OCI-M1 (cell line): Measurements from ENCODE around the gene UBE3B.

ENCODE experiments used
- DNase-seq: peaks from one replicate; lab custom pipeline; 2025; lab: John Stamatoyannopoulos, UW

Gene UBE3B

DNA sequence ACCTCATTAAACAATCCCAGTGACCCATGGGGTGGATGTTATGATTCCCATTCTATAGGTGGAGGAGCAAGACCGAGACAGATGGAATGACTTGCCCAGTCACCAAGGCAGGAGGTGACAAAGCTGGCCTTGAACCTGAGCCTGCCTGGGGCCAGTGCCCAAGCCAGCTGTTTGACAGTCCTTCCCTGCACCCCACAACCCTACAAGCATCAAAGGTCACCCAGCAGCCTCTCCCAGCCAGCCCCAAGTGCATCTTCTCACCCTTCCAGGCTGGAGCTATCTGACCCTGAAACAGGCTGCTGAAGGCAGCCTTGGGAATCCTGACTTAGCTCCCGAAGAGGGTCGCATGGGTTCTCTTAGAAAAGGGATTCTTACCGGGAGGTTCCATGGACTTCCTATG, 75.5 kb downstream of the UBE3B start:
- DNase-seq, result no peak

DNA sequence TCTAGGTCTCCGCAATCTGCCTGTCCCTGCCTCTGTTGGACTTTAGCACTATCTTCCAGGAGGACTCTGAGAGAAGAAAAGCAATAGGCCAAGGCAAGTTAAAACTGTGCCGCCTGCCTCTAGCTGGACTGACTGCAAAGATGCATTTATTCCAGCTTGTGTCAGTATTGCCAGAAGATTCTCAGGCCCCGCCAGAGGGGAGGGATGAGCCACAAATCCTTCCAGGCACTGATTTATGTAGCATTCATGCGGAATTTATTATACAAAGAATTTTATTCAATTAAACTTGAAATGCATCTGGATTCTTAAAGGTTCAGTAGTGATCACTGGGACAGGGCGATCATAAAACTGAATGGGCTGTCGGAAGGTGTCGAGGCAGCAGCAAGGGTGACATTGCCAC, 76.0 kb downstream of the UBE3B start:
- no peak for DNase-seq

DNA sequence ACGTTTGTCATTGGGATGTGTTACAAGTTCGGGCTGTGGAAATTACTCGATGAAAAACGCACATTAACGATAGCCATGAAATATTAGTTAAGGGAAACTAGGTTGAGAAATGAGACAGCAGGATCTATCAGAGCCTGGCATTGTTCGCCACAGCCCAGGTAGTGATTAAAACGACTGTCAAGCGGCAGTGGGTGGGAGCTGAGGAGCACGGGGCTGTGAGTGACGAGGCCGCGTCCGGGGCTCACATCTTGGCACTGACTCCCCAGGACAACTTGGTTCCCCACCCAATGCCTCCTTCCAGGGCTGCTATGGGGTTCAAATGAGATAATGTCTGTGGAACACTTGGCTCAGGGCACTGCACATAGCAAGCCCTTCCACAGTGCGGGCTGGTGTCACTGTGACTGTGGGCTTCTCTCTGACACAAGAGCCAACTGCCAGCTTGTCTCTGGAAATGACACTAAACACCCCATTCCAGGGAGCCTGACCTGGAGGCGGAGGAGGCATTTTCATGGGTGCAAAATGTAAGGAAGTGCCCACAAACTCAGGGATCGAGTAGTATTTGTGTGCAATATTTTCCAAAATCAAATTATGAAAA, 76.6 kb downstream of the UBE3B start:
- DNase-seq, result no peak

DNA sequence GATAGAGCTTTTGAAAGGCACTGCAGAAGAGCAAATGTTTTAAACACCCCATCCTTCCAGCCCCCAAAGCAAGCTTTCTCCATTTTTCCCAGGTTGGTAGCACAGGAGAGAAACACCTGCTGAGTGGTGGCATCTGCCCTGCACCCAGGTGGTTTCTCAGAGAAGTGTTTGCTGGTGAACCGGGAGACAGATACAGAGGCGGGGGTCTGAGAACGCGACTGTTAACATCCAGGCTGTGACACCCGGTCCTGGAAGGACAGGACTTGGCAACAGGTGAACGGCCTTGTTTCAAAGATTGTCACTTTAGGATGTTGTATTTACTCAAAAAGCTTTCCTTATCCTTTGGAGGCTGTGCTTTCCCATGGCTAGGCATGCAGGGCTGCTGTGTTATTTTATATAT, 77.3 kb downstream of the UBE3B start:
- no peak for DNase-seq

DNA sequence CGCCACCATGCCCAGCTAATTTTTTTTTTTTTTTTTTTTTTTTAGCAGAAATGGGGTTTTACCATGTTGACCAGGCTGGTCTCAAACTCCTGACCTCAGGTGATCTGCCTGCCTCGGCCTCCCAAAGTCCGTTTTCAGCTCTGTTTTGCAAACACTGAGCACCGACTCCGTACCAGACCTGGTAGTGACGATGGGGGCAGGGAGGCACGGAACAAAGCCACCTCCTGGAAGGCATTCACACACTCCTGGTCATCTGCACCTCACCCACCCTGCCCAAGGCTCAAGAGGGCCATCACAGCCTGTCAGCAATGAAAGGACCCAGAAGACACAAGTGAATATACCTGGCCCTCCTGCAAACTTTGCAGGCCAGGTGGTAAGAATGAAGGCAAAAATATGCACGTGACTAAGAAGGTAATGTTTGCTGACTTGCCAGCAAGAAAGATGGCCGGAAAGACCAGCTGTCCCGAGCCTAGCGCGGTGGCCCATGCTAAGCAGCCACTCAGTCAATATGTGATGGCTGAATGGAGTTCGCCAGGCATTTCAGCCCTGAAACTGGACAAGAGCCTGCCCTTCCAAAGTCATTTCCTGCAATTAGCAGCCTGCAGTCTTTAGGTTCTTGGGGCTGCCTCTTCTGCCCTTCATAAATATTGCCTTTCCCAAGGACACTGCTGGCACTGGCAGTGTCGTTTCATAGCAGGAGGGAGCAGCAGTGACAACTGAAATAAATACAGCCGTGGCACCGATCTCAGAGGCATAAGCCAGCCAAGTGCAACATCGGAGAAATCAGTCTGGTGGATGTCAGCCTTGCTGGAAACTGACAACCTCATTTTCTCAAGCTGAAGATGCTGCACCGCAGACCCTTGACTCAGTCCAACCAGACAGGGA, 78.2 kb downstream of the UBE3B start:
- DNase-seq, result no peak

DNA sequence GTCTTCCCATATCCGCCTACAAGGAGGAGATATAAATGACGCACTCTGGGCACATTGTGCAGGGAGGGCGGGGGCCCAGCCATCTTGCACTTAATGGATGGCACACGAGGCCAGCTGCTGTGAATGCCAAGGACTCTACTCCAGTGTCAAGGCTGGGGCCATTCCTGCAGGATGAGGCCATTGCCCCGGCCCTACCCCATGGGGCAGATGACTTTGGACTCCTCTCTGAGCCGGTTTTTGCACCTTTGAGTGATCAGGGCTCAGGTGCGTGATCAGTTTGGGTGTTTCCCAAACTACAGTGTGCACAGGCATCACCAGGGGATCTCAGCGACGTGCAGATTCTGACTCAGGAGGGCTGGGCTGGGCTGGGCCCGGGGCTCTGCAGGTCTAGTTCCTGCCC, 79.8 kb downstream of the UBE3B start:
- DNase-seq, result no peak

DNA sequence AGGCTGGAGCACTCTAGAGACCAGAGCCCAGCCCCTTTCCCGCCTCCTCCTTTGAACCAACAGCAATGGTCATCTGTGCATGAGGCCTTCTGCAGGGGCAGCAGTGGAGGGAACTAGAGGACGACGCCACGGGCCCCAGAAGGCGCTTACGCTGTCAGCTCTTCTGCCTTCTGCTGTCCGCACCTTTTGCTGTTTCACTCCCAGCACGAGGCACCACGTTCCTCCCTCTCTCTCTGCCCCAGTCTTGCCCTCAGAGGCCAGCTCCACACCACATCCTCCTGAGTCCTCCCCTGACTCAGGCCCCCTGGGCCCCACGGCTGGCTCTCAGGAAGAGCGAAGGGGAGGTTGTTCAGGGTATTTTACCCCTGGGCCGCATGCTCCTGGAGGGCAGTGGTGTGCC, 80.4 kb downstream of the UBE3B start:
- DNase-seq, result no peak

DNA sequence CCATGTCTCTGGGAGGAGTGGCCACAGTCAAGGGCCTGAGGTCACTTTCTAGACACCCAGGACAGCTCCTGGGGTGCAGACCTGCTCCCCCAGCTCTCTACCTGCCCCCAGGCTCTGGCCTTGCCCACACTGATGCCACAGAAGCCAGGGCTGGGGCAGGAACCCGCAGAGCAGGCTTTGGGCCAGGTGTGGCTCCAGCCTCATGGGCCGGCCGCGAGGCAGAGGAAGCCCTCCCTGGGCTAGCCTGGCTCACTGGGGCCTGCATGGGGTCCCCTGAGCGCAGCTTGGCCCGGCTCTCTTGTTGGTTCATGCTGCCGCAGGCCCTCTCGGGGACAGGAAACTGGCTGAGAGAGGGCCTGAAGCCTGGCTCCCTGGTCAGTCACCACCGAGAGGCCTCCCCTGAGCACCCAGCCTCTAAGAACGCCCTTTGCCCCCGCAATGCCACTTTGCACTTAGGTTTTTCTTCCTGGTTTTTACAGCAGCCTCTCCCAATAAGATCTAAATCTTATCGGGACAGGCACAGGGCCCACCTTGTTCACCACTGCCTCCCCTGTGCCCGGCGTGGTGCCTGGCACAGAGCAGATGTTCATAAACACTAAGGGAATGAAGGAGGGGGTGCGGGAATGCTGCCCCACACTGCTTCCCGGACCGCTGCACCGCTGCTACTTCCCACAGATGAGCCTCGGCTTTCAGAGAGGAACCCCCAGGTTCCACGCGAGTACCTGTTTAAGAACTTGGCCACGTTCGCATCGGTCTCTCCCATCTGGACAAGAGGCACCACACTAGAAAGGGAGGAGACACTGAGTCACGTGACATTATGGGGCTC, 81.2 kb downstream of the UBE3B start:
- DNase-seq, result no peak

DNA sequence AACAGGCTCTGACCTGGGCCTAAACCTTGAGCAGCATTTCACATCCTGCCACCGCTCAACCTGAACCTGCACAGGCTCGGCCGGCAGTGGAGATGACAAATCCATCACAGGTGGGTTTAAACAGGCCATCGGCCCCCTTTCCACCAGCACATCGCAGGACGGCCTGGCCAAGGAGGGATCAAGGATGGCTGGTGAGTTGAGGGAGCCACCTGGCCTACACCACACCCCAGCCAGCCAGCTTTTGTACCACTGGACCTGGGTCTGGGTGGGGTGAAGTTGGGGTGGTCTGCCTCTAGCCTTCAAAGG, 81.7 kb downstream of the UBE3B start:
- DNase-seq, result no peak

DNA sequence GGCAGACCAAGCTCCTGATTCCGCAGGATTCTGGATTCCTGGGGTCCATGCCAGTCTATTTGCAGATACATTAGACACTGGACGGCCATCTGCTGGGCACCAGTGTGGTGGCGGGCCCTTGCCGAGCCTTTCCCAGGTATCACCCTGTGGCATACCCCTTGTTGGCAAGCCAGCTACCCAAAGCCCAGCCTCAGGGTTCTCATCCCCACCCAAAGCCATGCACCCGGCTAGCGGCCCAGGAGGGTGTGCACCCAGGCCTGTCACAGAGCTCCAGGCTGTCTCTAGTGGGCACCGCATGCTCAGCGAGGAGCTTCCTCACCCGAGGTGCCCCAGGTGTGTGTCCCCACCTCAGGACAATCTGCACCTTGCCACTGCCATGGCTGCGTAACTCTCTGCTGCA, 82.2 kb downstream of the UBE3B start:
- no peak for DNase-seq

DNA sequence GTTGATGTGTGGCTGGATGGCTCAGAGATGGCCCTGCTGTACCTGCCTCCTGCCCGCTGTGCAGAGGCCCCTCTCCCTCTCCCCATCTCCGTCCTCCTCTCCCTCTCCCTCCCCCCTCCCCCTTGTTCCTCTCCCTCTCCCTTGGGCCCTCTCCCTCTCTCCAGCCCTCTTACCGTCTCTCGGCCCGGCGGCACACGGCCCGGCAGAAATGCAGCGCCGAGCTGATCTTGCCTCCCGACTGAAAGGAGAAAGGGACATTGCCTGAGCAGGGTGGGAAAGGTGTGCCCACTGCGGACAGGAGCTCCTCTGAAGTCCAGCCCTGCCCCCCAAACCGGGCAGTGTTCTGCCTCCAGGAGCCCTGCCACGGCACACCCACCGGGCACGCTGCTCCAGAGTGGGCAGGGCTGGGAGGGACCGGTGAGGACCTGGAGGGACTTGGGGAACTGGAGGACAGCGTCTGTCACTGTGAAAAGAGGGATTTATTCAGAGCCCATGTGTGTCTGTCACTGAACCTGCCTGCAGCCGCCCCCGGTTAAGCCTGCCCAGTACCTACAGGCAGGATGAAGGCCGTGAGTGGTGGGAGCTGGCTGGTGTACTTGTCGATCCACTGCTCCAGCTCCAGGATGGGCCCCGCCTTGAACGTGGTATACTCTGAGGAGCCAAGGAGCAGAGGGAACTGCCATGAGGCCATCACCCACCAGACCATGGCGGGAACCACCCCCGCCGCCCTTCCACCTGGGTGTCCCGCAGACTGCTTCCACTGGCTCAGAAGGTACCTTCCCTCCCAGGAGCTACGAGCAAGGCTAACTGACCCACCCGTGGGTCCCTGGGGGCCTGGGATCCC, 83.7 kb downstream of the UBE3B start:
- no peak for DNase-seq

DNA sequence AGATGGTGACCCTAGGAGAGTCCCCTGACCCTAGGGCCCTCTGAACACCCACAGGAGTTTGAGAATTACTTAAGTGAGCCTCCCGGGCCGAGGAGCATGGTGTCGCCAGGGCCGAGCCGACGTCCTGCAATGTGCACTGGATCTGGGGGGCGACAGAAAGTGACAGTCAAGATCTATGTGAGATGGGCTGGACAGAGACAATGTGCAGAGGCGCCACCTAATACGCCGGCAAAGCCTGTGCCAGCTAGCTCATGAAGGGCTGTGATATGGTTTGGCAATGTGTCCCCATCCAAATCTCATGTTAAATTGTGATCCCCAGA, 84.2 kb downstream of the UBE3B start:
- no peak for DNase-seq

DNA sequence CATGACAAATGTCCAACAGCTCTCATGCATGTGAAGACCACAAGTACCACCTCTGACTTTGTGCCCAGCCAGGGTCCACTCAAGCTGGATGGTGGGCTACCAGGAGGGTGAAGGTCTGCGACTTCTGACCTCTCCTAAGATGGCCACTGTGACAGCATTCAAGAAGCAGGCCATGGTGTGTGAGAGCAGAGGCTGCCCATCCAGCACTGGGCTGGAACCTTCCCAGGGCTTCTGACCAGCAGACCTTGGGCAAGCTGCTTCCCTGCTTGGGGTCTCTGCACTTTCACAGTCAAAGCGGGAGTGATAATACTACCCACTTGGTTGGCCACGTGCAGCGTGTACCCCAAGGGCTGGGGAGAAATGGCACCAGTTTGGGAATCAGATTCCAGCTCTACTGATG, 85.4 kb downstream of the UBE3B start:
- no peak for DNase-seq

DNA sequence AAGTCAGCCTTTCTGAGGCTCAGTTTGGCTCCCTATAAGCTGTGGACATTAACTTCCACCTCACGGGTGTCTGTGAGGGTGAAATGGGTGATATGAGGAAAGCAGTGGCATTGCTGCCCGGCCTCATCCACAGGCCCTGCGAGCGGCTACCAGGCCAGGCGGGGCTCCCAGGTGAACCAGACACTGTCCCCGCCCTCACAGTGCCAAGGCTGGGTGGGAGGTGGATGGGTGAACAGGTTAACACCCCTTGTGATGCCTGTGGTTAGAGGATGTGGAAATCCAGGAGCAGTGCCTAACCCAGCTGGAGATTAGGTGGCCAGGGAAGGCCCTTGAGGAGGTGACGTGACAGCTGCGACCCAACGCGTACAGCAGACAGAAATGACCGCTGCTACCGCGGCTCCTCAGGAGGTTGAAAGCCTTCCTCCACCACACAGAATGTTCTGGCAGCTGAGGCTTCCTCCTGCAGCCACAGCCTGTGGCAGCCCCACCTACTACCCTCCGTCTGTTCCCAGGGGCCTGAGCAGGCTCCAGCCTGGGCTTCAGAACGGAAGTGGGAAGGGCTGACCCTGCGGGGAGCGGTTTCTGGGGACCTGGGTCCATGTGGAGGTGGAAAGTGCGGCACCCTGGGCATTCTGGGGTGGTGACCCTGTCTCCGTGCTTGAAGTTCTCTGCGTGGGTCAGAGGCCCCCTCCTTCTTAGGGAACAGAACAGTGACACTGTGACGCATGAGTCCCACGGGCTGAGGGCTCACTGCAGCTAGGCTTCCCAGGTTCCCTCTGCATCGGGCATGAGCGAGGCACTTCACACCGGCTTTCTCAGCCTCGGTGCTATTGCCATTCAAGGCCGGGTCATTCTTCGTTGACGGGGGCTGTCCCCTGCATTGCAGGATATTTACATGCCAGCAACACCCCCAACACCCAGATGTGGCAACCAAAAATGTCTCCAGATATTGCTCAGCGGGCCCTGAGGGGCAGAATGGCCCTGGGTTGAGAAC, 86.2 kb downstream of the UBE3B start:
- no peak for DNase-seq

DNA sequence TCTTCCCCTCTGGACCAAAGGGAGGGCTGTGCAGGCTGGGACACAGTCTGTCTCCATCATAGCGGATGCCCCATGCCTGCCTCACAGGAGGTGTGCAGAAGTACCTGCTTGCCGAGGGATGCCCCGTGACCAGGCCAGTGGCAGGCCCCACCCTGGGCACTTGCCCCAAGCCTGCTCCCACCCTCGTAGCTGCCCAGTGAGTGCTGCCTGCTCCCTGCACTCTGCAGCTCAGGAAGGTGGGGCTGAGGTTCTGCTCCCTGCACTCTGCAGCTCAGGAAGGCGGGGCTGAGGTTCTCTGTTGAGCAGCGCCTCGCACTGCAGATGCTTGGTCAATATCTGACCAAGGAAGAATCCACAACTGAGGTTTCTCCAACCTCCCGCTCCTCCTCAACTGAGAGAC, 89.0 kb downstream of the UBE3B start:
- no peak for DNase-seq

DNA sequence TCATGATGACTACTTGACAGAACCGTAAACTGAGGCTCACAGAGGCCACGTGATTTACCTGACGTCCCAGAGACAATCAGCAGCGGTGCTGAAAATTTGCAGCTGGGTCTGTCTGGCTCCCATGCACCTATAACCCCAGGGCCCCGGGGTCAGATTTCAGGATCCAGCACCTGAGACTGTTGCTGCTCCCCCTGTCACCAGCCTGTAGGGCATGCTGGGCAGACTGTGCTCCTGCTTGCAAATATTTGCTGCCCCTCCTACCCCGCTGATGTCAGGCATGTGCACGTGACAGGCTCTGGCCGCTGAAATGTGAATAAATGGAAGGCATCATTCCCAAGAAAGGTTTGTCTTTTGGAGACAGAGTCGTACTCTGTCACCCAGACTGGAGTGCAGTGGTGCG, 89.9 kb downstream of the UBE3B start:
- no peak for DNase-seq

DNA sequence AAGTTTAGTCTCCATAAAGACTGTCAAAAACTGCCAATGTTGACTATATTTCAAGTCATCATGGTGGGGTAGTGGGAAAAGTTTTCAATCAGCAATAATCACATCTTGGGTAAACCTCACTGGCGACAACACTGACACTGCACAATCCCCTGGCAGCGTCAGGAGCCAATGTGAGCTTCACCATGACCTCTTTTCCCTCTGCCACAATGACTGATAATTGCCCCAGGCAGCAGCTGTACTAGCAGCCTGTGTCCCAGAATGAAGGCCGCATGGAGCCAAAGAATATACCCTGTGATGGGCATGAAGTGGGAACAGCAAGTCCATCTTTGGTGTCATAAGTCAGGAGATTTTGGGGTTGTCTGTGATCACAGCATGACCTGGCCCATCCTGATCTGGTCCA, 90.5 kb downstream of the UBE3B start:
- DNase-seq, result no peak

DNA sequence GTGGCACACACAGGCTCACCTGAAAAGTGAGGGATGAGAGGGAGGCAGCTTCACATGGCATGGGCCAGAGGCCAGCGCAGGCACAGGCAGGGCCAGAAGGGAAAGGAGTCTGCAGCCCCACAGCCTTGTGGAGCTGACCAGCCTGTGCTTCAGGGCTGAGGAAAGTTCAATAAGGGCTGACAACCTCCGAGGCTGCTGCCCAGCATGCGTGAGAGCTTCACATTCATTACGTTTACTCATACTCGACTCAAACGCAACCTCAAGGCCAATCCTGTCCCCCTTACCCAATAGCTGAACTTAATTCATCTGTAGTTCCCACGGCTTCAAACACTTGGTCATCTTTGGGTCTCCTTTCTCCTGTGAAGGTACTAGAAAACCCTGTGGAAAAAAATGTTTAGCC, 91.1 kb downstream of the UBE3B start:
- DNase-seq, result no peak

DNA sequence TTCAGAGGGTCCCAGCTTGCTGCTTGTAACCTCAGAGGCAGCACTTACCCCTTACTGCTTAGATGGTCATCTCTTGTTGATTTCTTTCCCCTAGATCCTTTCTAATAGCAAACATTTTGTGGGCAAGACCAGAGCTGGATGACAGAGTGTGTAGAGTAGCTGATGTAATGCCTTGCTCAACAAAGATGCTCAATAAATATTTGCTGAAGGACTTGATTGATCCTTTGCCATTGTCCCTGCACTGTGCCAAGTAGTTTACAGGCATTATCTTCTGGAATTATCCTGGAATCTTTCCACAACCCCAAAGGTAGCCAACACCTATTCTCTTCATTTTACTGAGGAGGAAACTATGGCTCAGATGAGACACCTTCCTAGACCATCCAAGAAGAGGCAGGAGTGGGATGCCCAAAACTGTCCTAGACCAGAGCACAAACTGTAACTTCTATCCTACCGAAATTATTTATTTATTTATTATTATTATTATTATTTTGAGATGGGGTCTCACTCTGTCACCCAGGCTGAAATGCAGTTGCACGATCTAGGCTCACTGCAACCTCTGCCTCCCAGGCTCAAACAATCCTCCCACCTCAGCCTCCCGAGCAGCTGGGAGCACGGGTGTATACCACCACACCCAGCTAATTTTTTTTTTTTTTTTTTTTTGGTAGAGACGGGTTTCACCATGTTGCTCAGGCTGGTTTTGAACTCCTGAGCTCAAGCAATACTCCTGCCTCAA, 94.5 kb downstream of the UBE3B start:
- no peak for DNase-seq

DNA sequence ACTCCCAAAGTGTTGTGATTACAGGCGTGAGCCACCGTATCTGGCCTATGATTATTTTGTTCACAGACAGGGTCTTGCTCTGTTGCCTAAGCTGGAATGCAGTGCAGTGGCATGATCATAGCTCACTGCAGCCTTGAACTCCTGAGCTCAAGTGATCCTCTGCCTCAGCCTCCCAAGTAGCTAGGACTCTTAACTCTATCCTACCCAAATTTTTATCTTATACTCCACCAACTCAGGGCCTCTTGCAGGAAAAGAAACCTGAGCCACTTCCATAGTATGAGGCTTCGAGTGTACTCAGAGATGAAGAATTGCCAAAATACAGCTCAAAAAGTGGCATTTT, 95.0 kb downstream of the UBE3B start:
- no peak for DNase-seq
